Hindlimb muscle (tissue), 1 donor: Measurements from ENCODE around the gene ATXN1L. TPM values are rescaled to one million over a fixed set of nuclear protein-coding genes. Genes with fewer than 3 reads are reported as not detected.
A peak's percentile ranks its signal among the peaks of the same experiment; 100 is the strongest.
"Not testable (repeated sequence)": the region's sequence is repeated elsewhere in the genome, so short reads cannot be mapped to it uniquely, and the experiment has no call there.

Source experiments
- DNase-seq: peaks from one replicate; pipeline ENCODE4 v3.0.0-alpha.2; 2013
- polyA plus RNA-seq: library from polyadenylated mRNA; unstranded; fragments of 120-200 nt; gene quantifications from one replicate; pipeline ENCODE4 v1.2.1, GENCODE V29; 2013; ENCODE audit not compliant: insufficient read length

ATXN1L gene
- polyA plus RNA-seq, 1 donor: 17.8 TPM

DNA sequence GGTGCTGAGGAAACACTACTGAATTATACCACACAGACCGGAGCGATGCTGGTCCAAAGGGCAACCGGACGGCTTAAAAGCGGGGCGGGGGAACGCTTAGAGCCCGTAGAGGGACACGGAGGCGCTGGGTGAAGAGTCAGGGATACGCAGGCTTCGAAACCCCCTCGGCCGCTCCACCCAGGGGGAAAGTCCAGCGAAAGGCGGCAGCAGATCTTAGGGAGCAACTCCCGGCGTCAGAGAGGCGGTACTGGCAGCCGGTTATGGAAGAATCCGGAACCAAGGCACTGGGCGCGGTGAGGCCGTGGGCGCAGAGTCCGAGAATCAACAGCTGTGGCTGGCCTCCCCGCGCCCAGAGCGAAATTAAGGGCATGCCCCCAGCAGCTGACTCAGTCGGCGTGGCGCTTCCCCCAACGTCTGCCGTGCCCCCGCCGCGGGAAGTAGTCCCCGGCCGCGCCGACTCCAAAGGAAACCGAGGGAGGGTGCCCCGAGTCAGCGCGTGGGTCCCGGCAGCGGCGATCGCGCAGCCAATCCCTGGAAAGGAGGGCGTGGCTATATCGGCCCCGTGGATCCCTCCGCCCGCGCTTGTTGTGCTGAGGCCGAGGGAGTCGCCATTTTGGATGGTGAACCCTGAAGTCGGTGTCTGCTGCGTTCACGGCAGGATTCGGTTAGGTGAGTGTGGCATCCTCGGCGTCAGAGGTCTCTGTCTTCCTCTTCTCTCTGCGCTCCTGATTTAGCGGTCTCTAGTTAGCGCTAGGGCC, 49.3 kb downstream of the ATXN1L start, which contains the start of gene IST1:
IST1 (plus strand) TSS at position 611 of the 758 bp plus-strand sequence. CDS start 20,110 bp downstream, outside the sequence.
- DNase-seq: peak; percentile 99

DNA sequence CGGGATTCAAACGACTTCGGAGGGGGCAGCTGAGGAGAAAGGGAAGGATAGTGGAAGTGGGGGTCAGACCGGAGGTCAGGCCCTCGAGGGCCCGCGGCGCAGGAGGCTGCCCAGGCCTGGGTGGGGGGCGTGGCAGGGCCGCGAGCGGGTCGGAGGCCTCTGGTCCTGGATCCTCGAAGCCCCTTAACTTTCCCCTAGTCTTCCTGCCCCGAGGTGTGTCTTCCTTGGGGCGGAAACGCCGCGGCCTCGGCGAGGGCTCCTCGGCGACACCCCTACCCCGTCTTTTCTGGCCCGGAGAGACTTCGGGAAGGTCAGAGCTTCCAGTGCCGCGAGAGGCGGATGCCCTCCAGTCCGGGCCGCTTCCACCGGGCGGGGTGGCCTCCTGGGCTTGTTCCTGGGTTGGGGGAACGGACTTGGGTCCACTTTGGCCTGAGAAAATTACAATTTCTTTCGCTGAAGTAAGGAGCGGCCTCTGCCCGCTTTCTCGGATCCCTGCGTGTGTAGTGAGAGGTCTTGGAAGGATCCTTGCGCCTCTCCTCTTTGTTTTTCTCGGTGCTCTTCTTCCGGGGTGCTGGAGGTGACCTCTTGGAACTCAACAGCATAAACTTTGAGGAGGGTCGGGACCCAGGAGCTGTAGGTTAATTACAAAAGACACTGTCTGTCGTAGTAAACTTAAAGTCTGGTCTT, 50.0 kb downstream of the ATXN1L start:
- DNase-seq: peak; percentile 21

DNA sequence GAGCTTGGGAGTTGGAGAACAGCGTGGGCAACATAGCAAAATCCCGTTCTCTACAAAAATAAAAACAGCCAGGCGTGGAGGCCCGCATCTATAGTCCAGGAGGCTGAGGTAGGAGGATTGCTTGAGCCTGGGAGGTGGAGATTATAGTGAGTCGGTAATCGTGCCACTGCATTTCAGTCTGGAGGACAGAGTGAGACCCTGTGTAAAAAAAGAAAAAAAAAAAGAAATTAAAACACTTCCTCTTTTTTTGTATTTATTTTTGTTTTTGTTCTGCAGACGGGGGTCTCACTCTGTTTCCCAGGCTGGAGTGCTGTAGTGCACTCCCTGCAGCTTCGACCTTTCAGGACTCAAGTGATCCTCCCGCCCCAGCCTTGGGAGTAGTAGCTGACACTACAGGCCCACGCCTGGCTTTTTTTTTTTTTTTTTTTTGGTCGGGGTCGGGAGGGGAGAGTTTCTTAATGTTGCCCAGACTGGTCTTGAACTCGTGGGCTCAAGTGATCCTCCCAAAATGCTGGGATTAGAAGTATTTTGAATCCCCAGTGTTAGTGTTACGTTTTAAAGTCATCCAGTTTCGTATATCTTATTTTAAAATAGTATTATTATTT, 51.1 kb downstream of the ATXN1L start:
- no peak for DNase-seq

DNA sequence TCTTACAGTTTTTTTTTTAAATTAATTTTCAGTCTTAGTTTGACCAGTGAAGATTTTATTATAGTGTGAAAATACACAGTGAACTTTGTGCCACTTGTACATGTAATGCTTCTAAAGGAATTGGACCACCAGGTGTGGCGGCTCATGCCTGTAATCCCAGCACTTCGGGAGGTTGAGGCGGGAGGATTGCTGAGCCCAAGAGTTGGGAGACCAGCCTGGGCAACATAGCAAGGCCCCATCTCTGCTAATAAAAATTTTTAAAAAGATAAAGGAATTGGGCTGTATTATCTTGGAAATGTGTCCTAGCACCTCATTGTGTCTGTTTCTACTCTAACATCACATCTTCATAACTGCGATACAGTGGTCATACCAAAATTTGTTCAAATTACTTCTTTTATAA, 53.4 kb downstream of the ATXN1L start:
- DNase-seq: no peak

DNA sequence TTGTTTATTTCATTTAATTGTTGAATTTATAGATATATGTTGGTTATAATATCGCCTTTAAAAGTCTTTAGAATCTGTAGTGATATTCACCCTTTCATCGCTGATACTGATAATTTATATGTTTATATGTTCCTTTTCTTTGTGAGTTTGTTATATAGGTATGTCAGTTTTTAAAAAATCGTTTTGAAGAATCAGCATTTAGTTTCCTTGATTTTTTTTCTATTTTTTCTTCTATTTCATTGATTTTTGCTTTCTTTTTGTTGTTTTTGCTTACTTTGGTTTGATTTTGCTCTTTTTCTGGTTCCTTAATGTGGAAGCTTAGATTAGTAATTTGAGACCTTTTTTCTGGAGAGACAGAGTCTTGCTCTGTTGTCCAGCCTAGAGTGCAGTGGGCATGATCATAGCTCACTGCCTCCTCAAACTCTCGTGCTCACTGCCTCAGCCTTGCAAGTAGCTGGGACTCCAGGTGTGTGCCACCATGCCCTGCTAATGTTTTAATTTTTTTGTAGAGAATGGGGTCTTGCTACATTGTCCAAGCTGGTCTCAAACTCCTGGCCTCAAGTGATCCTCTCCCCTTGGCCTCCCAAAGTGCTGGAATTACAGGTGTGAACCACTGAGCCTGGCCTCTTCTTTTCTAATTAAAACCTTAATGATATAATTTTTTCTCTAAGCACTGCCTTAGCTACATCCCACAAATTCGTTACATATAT, 57.0 kb downstream of the ATXN1L start:
- no peak for DNase-seq

DNA sequence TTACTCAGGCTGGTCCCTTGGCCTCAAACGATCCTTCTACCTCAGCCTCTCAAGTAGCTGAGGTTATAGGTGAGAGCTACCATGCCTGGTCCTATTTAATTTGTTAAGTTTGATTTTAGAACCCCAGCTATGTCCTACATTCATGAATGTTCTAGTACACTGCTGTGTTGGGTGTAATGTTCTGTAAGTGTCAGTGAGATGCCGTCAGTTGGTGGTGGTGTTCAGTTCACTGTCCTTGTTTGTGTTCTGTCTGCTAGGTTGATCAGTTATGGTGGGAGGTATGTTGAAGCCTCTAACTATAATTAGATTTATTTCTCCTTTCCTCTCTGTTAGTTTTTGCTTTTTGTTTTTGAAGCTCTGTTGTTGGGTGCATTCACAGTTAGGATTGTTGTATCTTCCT, 57.8 kb downstream of the ATXN1L start:
- DNase-seq: no peak

DNA sequence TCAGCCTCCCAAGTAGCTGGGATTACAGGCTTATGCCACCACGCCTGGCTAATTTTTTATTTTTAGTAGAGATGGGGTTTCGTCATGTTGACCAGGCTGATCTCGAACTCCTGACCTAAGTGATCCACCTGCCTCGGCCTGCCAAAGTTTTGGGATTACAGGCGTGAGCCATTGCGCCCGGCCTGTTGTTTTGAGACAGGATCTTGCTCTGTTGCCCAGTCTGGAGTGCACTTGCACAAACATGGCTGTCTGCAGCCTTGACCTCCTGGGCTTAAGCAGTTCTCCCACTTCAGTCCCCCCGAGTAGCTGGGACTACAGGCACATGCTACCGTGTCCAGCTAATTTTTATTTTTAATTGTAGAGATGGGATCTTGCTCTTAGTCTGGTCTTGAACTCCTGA, 58.5 kb downstream of the ATXN1L start:
- DNase-seq: no peak

DNA sequence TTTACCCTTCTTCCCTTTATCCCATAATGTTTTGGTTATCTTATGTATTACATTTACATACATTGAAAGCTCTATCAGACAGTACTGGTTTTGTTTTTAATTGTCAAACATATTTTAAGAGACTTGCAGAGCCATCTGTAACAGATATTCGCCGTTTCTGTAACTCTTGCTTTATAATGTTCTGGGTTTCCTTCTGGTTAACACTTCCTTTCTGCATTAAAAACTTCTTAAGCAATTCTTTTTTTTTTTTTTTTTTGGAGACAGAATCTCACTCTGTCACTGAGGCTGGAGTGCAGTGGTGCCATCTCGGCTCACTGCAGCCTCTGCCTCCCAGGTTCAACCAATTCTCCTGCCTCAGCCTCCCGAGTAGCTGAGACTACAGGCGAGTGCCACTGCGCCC, 60.0 kb downstream of the ATXN1L start:
- not testable (repeated sequence) for DNase-seq

Other genes starting within 250 kb of the ATXN1L start
- gene MARVELD3, start 219.8 kb upstream of the ATXN1L start, polyA plus RNA-seq: 0.15 TPM
- 6.3 TPM for gene PHLPP2, start 121.3 kb upstream of the ATXN1L start, polyA plus RNA-seq
- gene AP1G1, start 37.1 kb upstream of the ATXN1L start, polyA plus RNA-seq: 49.0 TPM
- 10.4 TPM for gene ZNF821, start 38.2 kb downstream of the ATXN1L start, polyA plus RNA-seq
- gene IST1, start 49.6 kb downstream of the ATXN1L start, polyA plus RNA-seq: 154 TPM
- not detected for gene PKD1L3, start 154.4 kb downstream of the ATXN1L start, polyA plus RNA-seq
- gene DHODH, start 162.8 kb downstream of the ATXN1L start, polyA plus RNA-seq: 13.0 TPM
- gene HP, start 208.5 kb downstream of the ATXN1L start, polyA plus RNA-seq: 1.2 TPM
- gene HPR, start 217.2 kb downstream of the ATXN1L start, polyA plus RNA-seq: 0.21 TPM
- 14.8 TPM for gene TXNL4B, start 247.6 kb downstream of the ATXN1L start, polyA plus RNA-seq
- gene DHX38, start 247.9 kb downstream of the ATXN1L start, polyA plus RNA-seq: 52.4 TPM